Activated naive CD4-positive, alpha-beta T cell treated with anti-CD3 and anti-CD28 coated beads, Interleukin-2, amount 50 U/mL, for 72 hours (primary cell): ENCODE measurements around the gene HOXA11. TPM values are rescaled to one million over a fixed set of nuclear protein-coding genes. Genes with fewer than 3 reads are reported as not detected.
A peak's percentile ranks its signal among the peaks of the same experiment; 100 is the strongest.

Experiments used
- ATAC-seq, 2 donors: fragments of 150-1000 bp; cut with Tn5 transposase; 2 replicates each; pipeline ENCODE4 v1.10.0; 2021; ENCODE audit warnings: mild to moderate bottlenecking in 2 of 2, moderate library complexity in 2 of 2
- DNase-seq, 2 donors: peaks; one replicate each; pipeline ENCODE4 v3.0.0; 2021 to 2022; ENCODE audit warnings: low spot score in 2 of 2
- H3K27ac Mint-ChIP-seq, 2 donors: one replicate each; pipeline ENCODE4 v1.8.0; 2022; ENCODE audit warnings: mild to moderate bottlenecking in 2 of 2, mixed read lengths in 2 of 2
- H3K36me3 Mint-ChIP-seq, 2 donors: one replicate each; pipeline ENCODE4 v1.8.0; 2022; ENCODE audit warnings: mixed read lengths in 2 of 2
- H3K9me3 Mint-ChIP-seq, 2 donors: one replicate each; pipeline ENCODE4 v1.8.0; 2022; ENCODE audit warnings: mixed read lengths in 2 of 2
- total RNA-seq, 2 donors: library from RNA; stranded (reverse); gene quantifications; one replicate each; pipeline ENCODE4 v1.2.3, GENCODE V29; 2022

Gene HOXA11
- total RNA-seq, 2 donors from 2014 or later, result not detected

GRCh38 chr7:27161214-27161720 lies 23.8 kb downstream of the HOXA11 start:
- Mint-ChIP-seq H3K36me3 (no peaks in the 10 kb centered on the region), H3K9me3 (no peaks in the 10 kb centered on the region), H3K27ac (no peak overlapping the region)
- DNase-seq, result no peak
- ATAC-seq, result no peak

GRCh38 chr7:27160546-27161213 lies 24.4 kb downstream of the HOXA11 start:
- no peaks in the 10 kb centered on the region for H3K36me3 Mint-ChIP-seq
- no peak overlapping the region for H3K27ac Mint-ChIP-seq
- peak; percentile 69 to 72 for ATAC-seq
- peak; percentile 80 to 90 for DNase-seq
- no peaks in the 10 kb centered on the region for H3K9me3 Mint-ChIP-seq

GRCh38 chr7:27160145-27160545 lies 24.9 kb downstream of the HOXA11 start:
- no peak overlapping the region for H3K27ac Mint-ChIP-seq
- ATAC-seq, result peak; percentile 12 to 36

GRCh38 chr7:27159266-27160144 lies 25.5 kb downstream of the HOXA11 start:
- Mint-ChIP-seq H3K27ac (no peak overlapping the region), H3K9me3 (no peaks in the 10 kb centered on the region), H3K36me3 (peaks cover 4 to 5% of the 10 kb centered on the region in 2 donors)
- DNase-seq (no peak), ATAC-seq (no peak)

More at GRCh38 chr7:27160145-27160545, 24.9 kb downstream of the HOXA11 start:
- no peak for DNase-seq
- Mint-ChIP-seq H3K36me3 (no peaks in the 10 kb centered on the region), H3K9me3 (no peaks in the 10 kb centered on the region)

- ATAC-seq, result no peak
- Mint-ChIP-seq H3K36me3 (peaks cover 4 to 5% of the 10 kb centered on the region in 2 donors), H3K9me3 (no peaks in the 10 kb centered on the region), H3K27ac (no peak overlapping the region)
- DNase-seq, result no peak
Observed at GRCh38 chr7:27158436-27159265, 26.4 kb downstream of the HOXA11 start.

GRCh38 chr7:27157702-27158431 lies 27.2 kb downstream of the HOXA11 start:
- DNase-seq (peak in 1 of 2 donors; percentile 21), ATAC-seq (no peak)
- Mint-ChIP-seq H3K27ac (peak overlapping the region in 1 of 2 donors; percentile 9), H3K9me3 (no peaks in the 10 kb centered on the region), H3K36me3 (peaks cover 4 to 5% of the 10 kb centered on the region in 2 donors)

- DNase-seq, result peak in 1 of 2 donors; percentile 42
- H3K9me3 Mint-ChIP-seq, result no peaks in the 10 kb centered on the region
- H3K36me3 Mint-ChIP-seq, result peaks cover 4 to 5% of the 10 kb centered on the region in 2 donors
- ATAC-seq, result no peak
- H3K27ac Mint-ChIP-seq, result peak overlapping the region in 1 of 2 donors; percentile 14
Observed at GRCh38 chr7:27156916-27157701, 27.9 kb downstream of the HOXA11 start.

GRCh38 chr7:27156508-27156898 lies 28.5 kb downstream of the HOXA11 start, which contains the start of gene HOXA7:
Gene HOXA7, minus strand, starts transcription at chr7:27156675. Its CDS starts 130 bp downstream, at chr7:27156545.
- Mint-ChIP-seq H3K27ac (peak within 1 kb of the TSS in 1 of 2 donors; percentile 88), H3K36me3 (peaks cover 4 to 9% of the 10 kb centered on the region in 2 donors), H3K9me3 (no peaks in the 10 kb centered on the region)
- ATAC-seq, result no peak
- DNase-seq, result peak in 1 of 2 donors; percentile 31

GRCh38 chr7:27155816-27156507 lies 29.1 kb downstream of the HOXA11 start:
- H3K9me3 Mint-ChIP-seq, result no peaks in the 10 kb centered on the region
- ATAC-seq (no peak), DNase-seq (peak in 1 of 2 donors; percentile 41)
- peaks cover 4 to 10% of the 10 kb centered on the region in 2 donors for H3K36me3 Mint-ChIP-seq
- peak overlapping the region in 1 of 2 donors; percentile 88 for H3K27ac Mint-ChIP-seq

- Mint-ChIP-seq H3K27ac (peak overlapping the region in 1 of 2 donors; percentile 88), H3K9me3 (no peaks in the 10 kb centered on the region), H3K36me3 (peaks cover 4 to 10% of the 10 kb centered on the region in 2 donors)
- DNase-seq (peak in 1 of 2 donors; percentile 57), ATAC-seq (peak in 1 of 2 donors; percentile 15)
Observed at GRCh38 chr7:27154901-27155815, 29.9 kb downstream of the HOXA11 start.

GRCh38 chr7:27154369-27154768 lies 30.7 kb downstream of the HOXA11 start:
- Mint-ChIP-seq H3K9me3 (no peaks in the 10 kb centered on the region), H3K27ac (peak overlapping the region in 1 of 2 donors; percentile 47), H3K36me3 (peaks cover 4 to 10% of the 10 kb centered on the region in 2 donors)
- peak in 1 of 2 donors; percentile 28 for DNase-seq
- no peak for ATAC-seq

GRCh38 chr7:27153526-27153925 lies 31.5 kb downstream of the HOXA11 start:
- no peak for ATAC-seq
- H3K36me3 Mint-ChIP-seq, result peaks cover 5 to 10% of the 10 kb centered on the region in 2 donors
- no peaks in the 10 kb centered on the region for H3K9me3 Mint-ChIP-seq

GRCh38 chr7:27152816-27153442 lies 32.1 kb downstream of the HOXA11 start:
- DNase-seq (peak in 1 of 2 donors; percentile 42), ATAC-seq (no peak)
- H3K9me3 Mint-ChIP-seq, result no peaks in the 10 kb centered on the region
- H3K36me3 Mint-ChIP-seq, result peaks cover 10 to 11% of the 10 kb centered on the region in 2 donors
- no peak overlapping the region for H3K27ac Mint-ChIP-seq

More at GRCh38 chr7:27153526-27153925, 31.5 kb downstream of the HOXA11 start:
- H3K27ac Mint-ChIP-seq, result no peak overlapping the region
- DNase-seq, result no peak
